DOHH2 (cell line): Measurements from ENCODE around the gene F8.
"Not testable (repeated sequence)": the region's sequence is repeated elsewhere in the genome, so short reads cannot be mapped to it uniquely, and the experiment has no call there.

Experiments
- H3F3A ChIP-seq: fragments of 200-600 bp; sonication (generic), shearing (Covaris generic); 2 replicates; pipeline ENCODE4 v1.6.0; 2016; ENCODE audit warnings: antibody characterized with exemption, mild to moderate bottlenecking; ENCODE audit not compliant: control insufficient read depth, insufficient read depth
- H3K27ac ChIP-seq: fragments of 200-600 bp; sonication (generic); 2 replicates; pipeline ENCODE4 v1.5.1; 2014; ENCODE audit warnings: low read depth, mild to moderate bottlenecking, low read length, moderate library complexity
- H3K27me3 ChIP-seq: fragments of 200-600 bp; sonication (generic); 2 replicates; pipeline ENCODE4 v1.6.1; 2014; ENCODE audit warnings: mild to moderate bottlenecking, low read length, mixed read lengths; ENCODE audit not compliant: control insufficient read depth
- H3K36me3 ChIP-seq: fragments of 200-600 bp; sonication (generic); 2 replicates; pipeline ENCODE4 v1.6.1; 2014; ENCODE audit warnings: mild to moderate bottlenecking, low read length, moderate library complexity, mixed read lengths; ENCODE audit not compliant: control insufficient read depth
- H3K4me1 ChIP-seq: fragments of 200-600 bp; sonication (generic); 2 replicates; pipeline ENCODE4 v1.6.1; 2014; ENCODE audit warnings: mild to moderate bottlenecking, low read length, mixed read lengths; ENCODE audit not compliant: control insufficient read depth
- H3K4me2 ChIP-seq: fragments of 200-600 bp; sonication (generic); 2 replicates; pipeline ENCODE4 v1.6.0; 2014; ENCODE audit warnings: mild to moderate bottlenecking, low read length, moderate library complexity
- H3K4me3 ChIP-seq: fragments of 200-600 bp; sonication (generic); 2 replicates; pipeline ENCODE4 v1.5.1; 2014; ENCODE audit warnings: mild to moderate bottlenecking, low read length, mixed read lengths
- H3K79me2 ChIP-seq: fragments of 200-600 bp; sonication (generic); 2 replicates; pipeline ENCODE4 v1.6.1; 2014; ENCODE audit warnings: mild to moderate bottlenecking, low read length, mixed read lengths; ENCODE audit not compliant: control insufficient read depth
- H3K9me2 ChIP-seq: fragments of 200-600 bp; sonication (generic); replicated peaks from 2 replicates; pipeline ENCODE4 v1.6.1; 2014; ENCODE audit warnings: mild to moderate bottlenecking, low read length, mixed read lengths; ENCODE audit not compliant: control insufficient read depth
- H3K9me3 ChIP-seq: fragments of 200-600 bp; sonication (generic); 2 replicates; pipeline ENCODE4 v1.6.1; 2014; ENCODE audit warnings: antibody characterized with exemption, low read length, mixed read lengths; ENCODE audit not compliant: control insufficient read depth, insufficient read depth
- H4K20me1 ChIP-seq: fragments of 200-600 bp; sonication (generic); 2 replicates; pipeline ENCODE4 v1.6.0; 2014; ENCODE audit warnings: low read depth, mild to moderate bottlenecking, antibody characterized with exemption, low read length, moderate library complexity; ENCODE audit not compliant: control insufficient read depth, insufficient read depth
- EZH2phosphoT487 ChIP-seq: fragments of 200-600 bp; sonication (generic); IDR thresholded peaks from 2 replicates; pipeline ENCODE4 v1.6.1; 2017; ENCODE audit warnings: borderline replicate concordance, mild to moderate bottlenecking, antibody characterized with exemption, low read length, moderate library complexity, mixed read lengths
- TF ChIP-seq, protein P1 (sequence below): fragments of 200-600 bp; sonication (generic); IDR thresholded peaks from one replicate; pipeline ENCODE4 v1.5.1; 2014; ENCODE audit warnings: antibody characterized with exemption, mild to moderate bottlenecking, low read depth, low read length; ENCODE audit not compliant: poor library complexity, severe bottlenecking

Gene F8

DNA sequence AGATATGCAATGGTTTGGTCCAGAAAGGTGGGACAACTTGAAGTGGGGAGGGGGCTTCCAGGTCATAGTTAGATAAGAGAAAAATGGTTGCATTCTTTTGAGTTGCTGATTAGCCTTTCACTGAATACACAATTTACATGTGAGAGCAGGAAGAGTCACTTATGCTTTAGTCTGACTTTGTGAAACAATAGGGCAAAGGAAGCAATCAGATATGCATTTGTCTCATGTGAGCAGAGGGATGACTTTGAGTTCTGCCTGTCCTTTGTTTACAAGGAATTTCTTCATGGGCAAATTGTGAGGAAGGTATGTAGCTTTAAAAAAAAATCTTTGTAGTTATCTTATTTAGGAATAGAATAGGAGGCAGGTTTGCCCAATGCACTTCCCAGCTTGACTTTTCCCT, 201.0 kb downstream of the F8 start:
- Histone ChIP-seq H3K4me3 (no peak overlapping the region), H3K4me2 (no peak overlapping the region), H3K27ac (no peak overlapping the region), H3K9me3 (no peaks in the 10 kb centered on the region), H3K9me2 (no peaks in the 10 kb centered on the region), H4K20me1 (no peaks in the 10 kb centered on the region), H3K27me3 (no peaks in the 10 kb centered on the region), H3K79me2 (no peaks in the 10 kb centered on the region), H3K4me1 (peaks cover 18% of the 10 kb centered on the region), H3F3A (no peaks in the 10 kb centered on the region), H3K36me3 (no peaks in the 10 kb centered on the region)
- TF ChIP-seq, protein P1, sequence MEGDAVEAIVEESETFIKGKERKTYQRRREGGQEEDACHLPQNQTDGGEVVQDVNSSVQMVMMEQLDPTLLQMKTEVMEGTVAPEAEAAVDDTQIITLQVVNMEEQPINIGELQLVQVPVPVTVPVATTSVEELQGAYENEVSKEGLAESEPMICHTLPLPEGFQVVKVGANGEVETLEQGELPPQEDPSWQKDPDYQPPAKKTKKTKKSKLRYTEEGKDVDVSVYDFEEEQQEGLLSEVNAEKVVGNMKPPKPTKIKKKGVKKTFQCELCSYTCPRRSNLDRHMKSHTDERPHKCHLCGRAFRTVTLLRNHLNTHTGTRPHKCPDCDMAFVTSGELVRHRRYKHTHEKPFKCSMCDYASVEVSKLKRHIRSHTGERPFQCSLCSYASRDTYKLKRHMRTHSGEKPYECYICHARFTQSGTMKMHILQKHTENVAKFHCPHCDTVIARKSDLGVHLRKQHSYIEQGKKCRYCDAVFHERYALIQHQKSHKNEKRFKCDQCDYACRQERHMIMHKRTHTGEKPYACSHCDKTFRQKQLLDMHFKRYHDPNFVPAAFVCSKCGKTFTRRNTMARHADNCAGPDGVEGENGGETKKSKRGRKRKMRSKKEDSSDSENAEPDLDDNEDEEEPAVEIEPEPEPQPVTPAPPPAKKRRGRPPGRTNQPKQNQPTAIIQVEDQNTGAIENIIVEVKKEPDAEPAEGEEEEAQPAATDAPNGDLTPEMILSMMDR: no peak
- no peak for TF ChIP-seq EZH2phosphoT487

DNA sequence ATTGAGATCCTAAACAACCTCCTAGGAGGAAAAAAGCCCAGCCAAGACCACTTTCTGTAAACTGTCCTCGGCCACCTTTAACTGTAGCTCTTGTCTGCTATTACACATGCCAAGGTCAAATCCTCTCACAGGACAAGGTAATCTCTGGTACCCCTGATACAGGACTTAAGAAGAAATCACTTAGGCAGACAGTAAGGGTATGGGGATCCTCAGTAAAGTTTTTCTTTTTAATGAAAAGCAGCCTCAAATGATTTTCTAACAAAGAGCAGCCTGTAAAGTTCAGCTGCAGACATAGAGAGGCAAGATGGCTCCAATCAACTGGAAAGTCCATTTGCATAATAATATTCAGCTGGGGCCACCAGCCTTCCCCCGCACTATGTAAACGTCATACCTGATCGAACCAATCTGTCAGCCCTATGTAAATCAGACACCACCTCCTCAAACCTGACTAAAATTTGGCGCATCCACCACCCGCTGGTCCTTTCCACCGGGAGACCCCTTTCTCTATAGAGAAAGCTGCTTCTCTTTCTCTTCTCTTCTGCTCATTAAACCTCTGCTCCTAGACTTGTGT, 202.7 kb downstream of the F8 start:
- H3K4me1 ChIP-seq: peaks cover 18% of the 10 kb centered on the region
- peak overlapping the region; percentile 51 for H3K27ac ChIP-seq
- H3K4me3 ChIP-seq: peak overlapping the region; percentile 55
- H4K20me1 ChIP-seq: no peaks in the 10 kb centered on the region
- no peaks in the 10 kb centered on the region for H3K9me2 ChIP-seq
- no peak for TF ChIP-seq EZH2phosphoT487
- TF ChIP-seq, protein P1: no peak
- no peaks in the 10 kb centered on the region for H3K9me3 ChIP-seq
- no peaks in the 10 kb centered on the region for H3K36me3 ChIP-seq
- H3F3A ChIP-seq: no peaks in the 10 kb centered on the region
- peak overlapping the region; percentile 62 for H3K4me2 ChIP-seq
- no peaks in the 10 kb centered on the region for H3K27me3 ChIP-seq
- H3K79me2 ChIP-seq: no peaks in the 10 kb centered on the region

DNA sequence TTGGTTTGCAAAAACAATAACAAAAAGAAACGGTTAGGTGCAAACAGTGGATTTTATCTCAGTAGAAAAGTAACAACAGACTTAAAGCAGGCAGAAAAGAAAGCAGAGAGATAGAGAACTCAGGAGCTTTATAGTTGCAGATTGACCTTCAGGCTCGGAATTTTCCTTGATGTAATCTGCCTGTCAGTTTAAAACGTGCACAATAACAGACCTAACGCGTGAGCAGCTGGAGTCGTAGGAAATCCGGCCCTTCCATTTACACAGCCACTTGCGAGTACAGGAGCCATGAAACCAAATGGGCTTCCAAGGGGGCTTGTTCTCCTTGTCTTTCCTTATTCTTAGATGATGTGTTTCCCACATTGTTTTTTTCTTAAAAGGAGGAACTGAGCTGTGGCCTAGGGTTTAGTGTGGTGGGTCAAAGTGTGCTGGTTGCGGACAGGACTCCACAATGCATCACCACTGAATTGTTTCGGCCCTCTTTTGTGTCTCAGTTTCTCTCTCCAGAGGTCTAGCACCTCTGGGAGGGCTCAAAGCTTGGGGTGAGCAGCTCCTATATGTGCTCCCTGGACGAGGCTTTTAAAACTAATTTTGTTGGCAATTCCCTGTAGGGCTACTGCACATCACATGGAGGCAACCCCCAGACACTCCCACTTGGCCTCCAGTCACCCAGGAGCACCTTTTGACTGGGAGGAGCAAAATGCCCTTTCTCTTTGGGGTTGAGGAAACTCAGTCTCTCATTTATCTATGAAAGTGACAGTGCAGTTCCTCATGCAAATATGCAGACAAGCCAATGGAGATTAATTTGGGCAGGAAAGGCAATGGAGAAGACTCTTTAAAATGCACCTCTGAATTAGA, 203.4 kb downstream of the F8 start:
- H3K36me3 ChIP-seq: no peaks in the 10 kb centered on the region
- no peaks in the 10 kb centered on the region for H3K9me3 ChIP-seq
- H3K4me3 ChIP-seq: peak overlapping the region; percentile 55
- no peaks in the 10 kb centered on the region for H3F3A ChIP-seq
- H4K20me1 ChIP-seq: no peaks in the 10 kb centered on the region
- no peaks in the 10 kb centered on the region for H3K79me2 ChIP-seq
- H3K4me2 ChIP-seq: peak overlapping the region; percentile 62
- TF ChIP-seq EZH2phosphoT487: no peak
- TF ChIP-seq, protein P1: no peak
- no peaks in the 10 kb centered on the region for H3K27me3 ChIP-seq
- H3K27ac ChIP-seq: peak overlapping the region; percentile 51
- no peaks in the 10 kb centered on the region for H3K9me2 ChIP-seq
- H3K4me1 ChIP-seq: peaks cover 18% of the 10 kb centered on the region

DNA sequence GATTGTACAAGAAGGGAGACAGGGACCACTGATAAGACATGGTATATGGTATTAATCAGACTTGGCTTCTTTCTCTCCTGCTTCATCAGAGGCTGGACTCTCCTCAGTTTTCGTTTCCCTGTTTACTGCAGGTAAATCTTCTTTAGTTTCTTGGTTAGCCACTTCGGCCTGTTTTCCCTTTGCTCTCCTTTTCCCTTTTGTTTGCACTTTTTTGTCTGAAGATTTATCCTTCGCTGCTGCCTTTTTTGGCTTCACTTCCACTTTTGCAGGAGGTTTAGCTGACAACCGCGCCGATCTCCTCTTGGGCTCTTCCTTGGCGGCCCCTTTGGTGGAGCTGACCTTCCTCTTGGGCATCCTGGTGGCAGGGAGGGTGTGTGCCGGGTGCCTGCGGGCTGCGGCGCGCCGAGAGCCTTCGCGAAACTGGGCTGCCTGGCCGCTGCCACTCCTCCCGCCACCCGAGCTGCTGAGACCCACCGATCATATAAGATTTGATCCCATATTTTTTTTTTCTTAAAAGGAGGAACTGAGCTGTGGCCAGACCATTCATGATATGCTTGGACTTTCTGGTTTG, 205.4 kb downstream of the F8 start:
- not testable (repeated sequence) for H3K27ac ChIP-seq, H3K36me3 ChIP-seq, H3K4me2 ChIP-seq, H3K9me2 ChIP-seq, H3F3A ChIP-seq, H3K27me3 ChIP-seq, H4K20me1 ChIP-seq, H3K9me3 ChIP-seq, H3K79me2 ChIP-seq, H3K4me3 ChIP-seq
- peaks cover 18% of the 10 kb centered on the region for H3K4me1 ChIP-seq

DNA sequence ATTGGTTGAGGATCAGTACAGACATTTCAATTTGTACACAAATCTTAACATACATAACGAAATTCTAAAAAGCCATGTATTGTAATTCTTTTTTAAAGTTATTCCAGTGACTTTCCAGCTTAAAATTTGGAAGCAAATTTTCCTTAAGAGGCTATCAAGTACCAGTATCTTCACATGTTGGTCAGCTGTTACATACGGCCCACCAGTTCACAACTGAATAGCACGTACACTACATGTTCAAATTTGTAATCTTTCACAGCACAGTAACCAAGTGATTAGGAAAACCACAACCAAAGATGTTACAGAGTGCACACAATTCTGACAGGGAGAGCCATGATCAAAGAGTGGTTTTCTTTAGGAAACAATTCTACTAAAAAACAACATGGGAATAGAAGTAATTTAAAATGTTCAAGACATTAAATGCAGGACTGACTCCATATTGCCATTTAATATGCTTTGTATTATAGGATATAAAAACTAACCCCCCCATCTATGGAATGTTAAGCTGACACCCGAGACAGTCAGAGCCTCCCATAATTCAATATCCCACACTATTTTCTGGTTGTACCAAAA, 206.1 kb downstream of the F8 start:
- H4K20me1 ChIP-seq, H3K9me3 ChIP-seq, H3K4me3 ChIP-seq, H3K79me2 ChIP-seq, H3K27ac ChIP-seq, H3K36me3 ChIP-seq, H3K9me2 ChIP-seq, H3K4me2 ChIP-seq, H3F3A ChIP-seq, H3K27me3 ChIP-seq: not testable (repeated sequence)
- H3K4me1 ChIP-seq: peaks cover 18% of the 10 kb centered on the region
